ENCODE results near the gene MYO16. TPM values are rescaled to one million over a fixed set of nuclear protein-coding genes. Genes with fewer than 3 reads are reported as not detected.

MYO16 gene
- total and polyA plus RNA-seq, 2 experiments from 2014 or later: 0.13 to 0.23 TPM

DNA sequence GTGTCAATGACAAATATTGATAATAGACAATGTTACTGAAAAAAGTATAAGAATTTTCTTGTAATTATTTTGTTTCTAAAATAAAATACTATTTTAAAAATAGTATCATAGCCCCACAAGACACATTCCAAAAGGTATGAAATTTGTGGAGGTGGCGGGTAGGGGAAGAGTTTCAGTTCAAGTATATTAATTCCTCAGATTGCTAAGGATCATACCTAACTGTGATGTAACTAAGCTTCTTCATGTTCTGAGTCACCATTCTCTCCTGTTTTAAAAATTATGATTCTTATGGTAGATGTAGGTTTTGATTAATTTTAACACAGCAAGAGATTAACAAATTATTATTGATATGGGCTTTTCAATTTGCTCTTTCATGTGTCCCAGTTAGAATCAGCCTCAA, 61.3 kb downstream of the MYO16 start:
- Histone ChIP-seq H3K9me3 (ENCODE audit: low read depth) (no peaks in the 10 kb centered on the region), H3K4me3 (no peak overlapping the region), H3K4me2 (no peak overlapping the region), H3K27ac (no peak overlapping the region), H2AFZ (no peak overlapping the region), H3K79me2 (no peaks in the 10 kb centered on the region), H3K4me1 (ENCODE audit: insufficient read depth) (no peaks in the 10 kb centered on the region), H3K36me3 (replicated peaks; ENCODE audit: insufficient read depth, low read depth) (no peaks in the 10 kb centered on the region), H3K9me2 (replicated peaks; ENCODE audit: insufficient read depth) (no peaks in the 10 kb centered on the region), H4K20me1 (ENCODE audit: insufficient read depth, poor library complexity, severe bottlenecking) (no peaks in the 10 kb centered on the region), H3K27me3 (no peaks in the 10 kb centered on the region)
- DNase-seq (ENCODE audit: low spot score): no peak
- WGBS (ENCODE audit: low lambda C conversion rate, missing lambda C conversion rate): 96% methylated on average over 1 of the region's 1 CpG
- TF ChIP-seq EZH2 (IDR thresholded peaks at IDR 0.05; ENCODE audit: borderline replicate concordance) (no peak), EZH2phosphoT487 (IDR thresholded peaks at IDR 0.05; ENCODE audit: low read depth, severe bottlenecking, unreplicated experiment) (no peak)
- TF ChIP-seq, protein P1, sequence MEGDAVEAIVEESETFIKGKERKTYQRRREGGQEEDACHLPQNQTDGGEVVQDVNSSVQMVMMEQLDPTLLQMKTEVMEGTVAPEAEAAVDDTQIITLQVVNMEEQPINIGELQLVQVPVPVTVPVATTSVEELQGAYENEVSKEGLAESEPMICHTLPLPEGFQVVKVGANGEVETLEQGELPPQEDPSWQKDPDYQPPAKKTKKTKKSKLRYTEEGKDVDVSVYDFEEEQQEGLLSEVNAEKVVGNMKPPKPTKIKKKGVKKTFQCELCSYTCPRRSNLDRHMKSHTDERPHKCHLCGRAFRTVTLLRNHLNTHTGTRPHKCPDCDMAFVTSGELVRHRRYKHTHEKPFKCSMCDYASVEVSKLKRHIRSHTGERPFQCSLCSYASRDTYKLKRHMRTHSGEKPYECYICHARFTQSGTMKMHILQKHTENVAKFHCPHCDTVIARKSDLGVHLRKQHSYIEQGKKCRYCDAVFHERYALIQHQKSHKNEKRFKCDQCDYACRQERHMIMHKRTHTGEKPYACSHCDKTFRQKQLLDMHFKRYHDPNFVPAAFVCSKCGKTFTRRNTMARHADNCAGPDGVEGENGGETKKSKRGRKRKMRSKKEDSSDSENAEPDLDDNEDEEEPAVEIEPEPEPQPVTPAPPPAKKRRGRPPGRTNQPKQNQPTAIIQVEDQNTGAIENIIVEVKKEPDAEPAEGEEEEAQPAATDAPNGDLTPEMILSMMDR (IDR thresholded peaks at IDR 0.05; ENCODE audit: poor library complexity): no peak

DNA sequence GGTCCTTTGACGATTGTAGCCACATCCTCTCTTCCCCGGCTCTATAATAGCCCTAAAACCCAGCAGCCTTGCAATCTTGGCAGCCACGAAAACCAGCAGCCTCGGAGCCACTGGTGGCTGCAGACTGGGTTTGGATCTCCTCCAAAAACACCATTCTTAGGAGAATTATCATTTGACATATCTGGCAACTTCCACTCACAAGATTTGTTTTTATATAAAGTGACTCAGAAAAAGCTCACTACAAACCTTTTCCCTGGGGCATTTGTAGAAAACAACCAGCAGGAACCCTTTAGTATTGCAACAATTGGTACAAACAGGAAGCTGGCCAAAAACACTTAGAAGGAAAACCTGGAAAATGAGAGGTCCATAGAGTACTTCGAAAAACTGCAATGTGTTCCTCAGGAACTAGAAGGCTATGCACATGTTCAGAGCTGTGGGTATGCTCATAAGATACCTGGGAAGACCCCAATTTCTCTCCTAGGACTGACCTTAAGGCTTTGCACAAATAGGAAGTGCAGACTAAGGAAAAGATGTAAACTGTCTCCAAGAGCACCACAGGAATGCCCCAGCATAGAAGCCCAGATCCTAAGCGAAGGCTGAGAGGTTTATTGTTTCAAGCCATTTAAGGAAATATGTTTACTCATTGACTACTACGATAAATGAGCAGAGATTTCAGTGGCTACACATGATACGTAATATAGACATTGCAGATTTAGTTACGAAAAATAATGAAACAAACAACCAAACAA, 71.2 kb downstream of the MYO16 start:
- Histone ChIP-seq H3K36me3 (replicated peaks; ENCODE audit: insufficient read depth, low read depth) (no peaks in the 10 kb centered on the region), H3K27ac (no peak overlapping the region), H3K4me2 (no peak overlapping the region), H3K9me3 (ENCODE audit: low read depth) (no peaks in the 10 kb centered on the region), H3K4me1 (ENCODE audit: insufficient read depth) (no peaks in the 10 kb centered on the region), H3K79me2 (no peaks in the 10 kb centered on the region), H3K4me3 (no peak overlapping the region), H2AFZ (no peak overlapping the region), H4K20me1 (ENCODE audit: insufficient read depth, poor library complexity, severe bottlenecking) (no peaks in the 10 kb centered on the region), H3K9me2 (replicated peaks; ENCODE audit: insufficient read depth) (no peaks in the 10 kb centered on the region), H3K27me3 (no peaks in the 10 kb centered on the region)
- no peak for TF ChIP-seq EZH2 (IDR thresholded peaks at IDR 0.05; ENCODE audit: borderline replicate concordance)
- no peak for TF ChIP-seq EZH2phosphoT487 (IDR thresholded peaks at IDR 0.05; ENCODE audit: low read depth, severe bottlenecking, unreplicated experiment)
- TF ChIP-seq, protein P1 (IDR thresholded peaks at IDR 0.05; ENCODE audit: poor library complexity): no peak
- peak; percentile 11 for DNase-seq (ENCODE audit: low spot score)
- 56% methylated on average over 9 of the region's 9 CpGs for WGBS (ENCODE audit: low lambda C conversion rate, missing lambda C conversion rate)

DNA sequence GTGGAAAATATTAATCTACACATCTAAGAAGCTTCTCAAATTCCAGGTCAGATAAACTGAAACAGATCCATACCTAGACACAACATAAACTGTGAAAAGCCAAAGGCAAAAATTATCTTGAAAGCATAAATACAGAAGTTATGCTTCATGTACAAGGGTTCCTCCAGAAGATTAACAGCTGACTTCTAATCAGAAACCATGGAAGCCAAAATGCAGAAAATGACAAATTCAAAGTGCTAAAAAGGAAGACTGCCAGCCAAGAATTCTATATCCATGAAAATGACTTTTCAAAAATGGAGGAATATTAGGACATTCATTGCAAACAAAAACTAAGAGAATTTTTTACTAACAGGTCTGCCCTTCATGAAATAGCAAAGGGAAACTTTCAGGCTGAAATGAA, 72.8 kb downstream of the MYO16 start:
- H4K20me1 ChIP-seq (ENCODE audit: insufficient read depth, poor library complexity, severe bottlenecking): no peaks in the 10 kb centered on the region
- no peaks in the 10 kb centered on the region for H3K36me3 ChIP-seq (replicated peaks; ENCODE audit: insufficient read depth, low read depth)
- no peak for TF ChIP-seq EZH2phosphoT487 (IDR thresholded peaks at IDR 0.05; ENCODE audit: low read depth, severe bottlenecking, unreplicated experiment)
- no peak for TF ChIP-seq EZH2 (IDR thresholded peaks at IDR 0.05; ENCODE audit: borderline replicate concordance)
- TF ChIP-seq, protein P1 (IDR thresholded peaks at IDR 0.05; ENCODE audit: poor library complexity): no peak
- no peaks in the 10 kb centered on the region for H3K27me3 ChIP-seq
- H3K4me1 ChIP-seq (ENCODE audit: insufficient read depth): no peaks in the 10 kb centered on the region
- H3K4me3 ChIP-seq: no peak overlapping the region
- H2AFZ ChIP-seq: no peak overlapping the region
- no peak for DNase-seq (ENCODE audit: low spot score)
- H3K27ac ChIP-seq: no peak overlapping the region
- H3K9me2 ChIP-seq (replicated peaks; ENCODE audit: insufficient read depth): no peaks in the 10 kb centered on the region
- no peaks in the 10 kb centered on the region for H3K79me2 ChIP-seq
- H3K4me2 ChIP-seq: no peak overlapping the region
- no peaks in the 10 kb centered on the region for H3K9me3 ChIP-seq (ENCODE audit: low read depth)

Data from hepatocyte (in vitro differentiated cells).